ENCODE data around the gene GPR15LG.
"Not testable (repeated sequence)": the region's sequence is repeated elsewhere in the genome, so short reads cannot be mapped to it uniquely, and the experiment has no call there.

GPR15LG gene

DNA sequence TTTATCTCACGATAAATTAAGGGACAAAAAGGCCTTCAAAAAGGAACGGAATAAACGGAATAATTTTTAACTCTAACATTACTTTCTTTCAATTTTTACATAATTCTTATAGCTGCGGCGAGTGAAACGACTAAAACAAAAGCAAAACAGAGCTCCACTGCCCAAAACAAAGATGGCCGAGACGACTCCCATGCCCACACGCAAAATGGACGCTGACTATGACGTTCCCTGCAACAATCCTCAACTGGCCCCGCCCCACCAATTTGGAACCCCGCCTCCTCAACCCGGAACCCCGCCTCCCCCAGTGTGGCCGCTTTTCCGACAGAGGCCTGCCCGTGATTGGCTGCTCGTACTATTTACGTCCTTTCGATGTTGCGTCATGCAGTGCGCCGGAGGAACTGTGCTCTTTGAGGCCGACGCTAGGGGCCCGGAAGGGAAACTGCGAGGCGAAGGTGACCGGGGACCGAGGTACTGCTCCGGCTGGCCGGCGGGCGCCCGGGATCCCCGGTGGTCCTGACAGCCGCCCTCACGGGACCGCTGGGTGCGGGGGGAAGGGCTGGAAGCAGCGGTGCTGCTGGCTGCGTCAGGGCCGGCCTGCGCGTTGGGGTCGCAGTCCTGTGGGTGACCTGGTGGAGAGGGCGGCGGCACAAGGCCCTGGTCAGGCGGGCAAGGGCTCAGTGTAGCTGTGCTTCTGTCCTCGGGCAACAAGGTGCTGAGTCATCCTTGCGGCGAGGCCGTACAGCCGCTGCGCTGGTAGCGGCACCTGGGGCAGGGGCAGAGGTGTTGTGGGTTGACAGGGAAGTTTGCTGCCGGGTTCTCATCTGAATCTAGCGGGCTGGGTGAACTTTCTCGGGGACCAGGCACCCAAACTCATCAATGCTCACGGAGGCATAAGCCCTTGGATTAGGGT lies 34.2 kb upstream of the GPR15LG start, which contains the start of gene GHITM:
GHITM (plus strand) TSS at position 384 of the 910 bp plus-strand sequence. CDS start 1,992 bp downstream, outside the sequence.
- Histone ChIP-seq H3K4me3 (ENCODE audit: low read depth, low read length) (peak within 1 kb of the TSS; percentile 91), H3K27me3 (no peaks in the 10 kb centered on the region), H3K36me3 (peaks cover 23% of the 10 kb centered on the region), H3K9me3 (no peaks in the 10 kb centered on the region), H3K4me1 (peaks cover 2% of the 10 kb centered on the region; the same call in 1 of the 2 replicates)
- DNase-seq = peak; percentile 97
- TF ChIP-seq, protein P1, sequence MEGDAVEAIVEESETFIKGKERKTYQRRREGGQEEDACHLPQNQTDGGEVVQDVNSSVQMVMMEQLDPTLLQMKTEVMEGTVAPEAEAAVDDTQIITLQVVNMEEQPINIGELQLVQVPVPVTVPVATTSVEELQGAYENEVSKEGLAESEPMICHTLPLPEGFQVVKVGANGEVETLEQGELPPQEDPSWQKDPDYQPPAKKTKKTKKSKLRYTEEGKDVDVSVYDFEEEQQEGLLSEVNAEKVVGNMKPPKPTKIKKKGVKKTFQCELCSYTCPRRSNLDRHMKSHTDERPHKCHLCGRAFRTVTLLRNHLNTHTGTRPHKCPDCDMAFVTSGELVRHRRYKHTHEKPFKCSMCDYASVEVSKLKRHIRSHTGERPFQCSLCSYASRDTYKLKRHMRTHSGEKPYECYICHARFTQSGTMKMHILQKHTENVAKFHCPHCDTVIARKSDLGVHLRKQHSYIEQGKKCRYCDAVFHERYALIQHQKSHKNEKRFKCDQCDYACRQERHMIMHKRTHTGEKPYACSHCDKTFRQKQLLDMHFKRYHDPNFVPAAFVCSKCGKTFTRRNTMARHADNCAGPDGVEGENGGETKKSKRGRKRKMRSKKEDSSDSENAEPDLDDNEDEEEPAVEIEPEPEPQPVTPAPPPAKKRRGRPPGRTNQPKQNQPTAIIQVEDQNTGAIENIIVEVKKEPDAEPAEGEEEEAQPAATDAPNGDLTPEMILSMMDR (IDR thresholded peaks at IDR 0.05; ENCODE audit: low read depth, low read length) = peak; percentile 21; the same call in 1 of the 2 replicates

DNA sequence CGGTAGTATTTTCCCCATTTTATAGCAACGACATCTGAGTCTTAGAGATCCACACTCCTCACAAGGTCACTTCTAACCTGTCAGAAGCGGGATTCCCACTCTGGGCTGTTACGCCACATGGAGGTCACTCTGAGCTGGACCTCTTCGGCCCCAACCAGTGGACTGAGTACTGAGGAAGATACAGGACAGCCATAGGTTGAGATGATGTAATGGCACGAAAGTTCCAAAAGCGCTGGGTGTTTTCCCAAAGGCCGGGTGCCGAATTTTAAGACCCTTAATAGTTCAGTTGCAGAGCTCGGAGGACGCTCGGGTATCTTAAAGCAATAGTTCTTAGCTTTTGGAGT lies 33.6 kb upstream of the GPR15LG start:
- peaks cover 2% of the 10 kb centered on the region; the same call in 1 of the 2 replicates for H3K4me1 ChIP-seq
- H3K9me3 ChIP-seq = no peaks in the 10 kb centered on the region
- peaks cover 28% of the 10 kb centered on the region for H3K36me3 ChIP-seq
- H3K4me3 ChIP-seq (ENCODE audit: low read depth, low read length) = peak overlapping the region; percentile 91
- H3K27me3 ChIP-seq = no peaks in the 10 kb centered on the region
- no peak for DNase-seq
- TF ChIP-seq, protein P1 (IDR thresholded peaks at IDR 0.05; ENCODE audit: low read depth, low read length) = no peak

DNA sequence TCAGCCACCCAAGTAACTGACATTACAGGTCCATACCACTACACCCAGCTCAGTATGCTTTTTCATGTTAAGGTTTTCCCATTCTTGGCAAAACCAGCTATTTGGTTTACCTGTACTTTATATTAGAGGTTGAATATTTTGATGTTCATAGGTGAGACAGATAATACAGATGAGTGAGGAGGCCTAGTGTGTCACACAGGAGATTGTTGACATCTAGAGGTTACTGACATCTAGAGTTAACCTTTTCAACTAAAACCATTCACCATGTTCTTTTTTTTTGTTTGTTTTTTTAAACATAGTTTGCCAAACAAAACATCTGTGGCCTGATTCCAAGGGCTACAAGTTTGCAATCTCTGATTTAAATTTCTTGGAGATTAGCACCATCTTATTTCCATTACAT lies 26.3 kb upstream of the GPR15LG start:
- Histone ChIP-seq H3K4me1 (no peaks in the 10 kb centered on the region), H3K9me3 (no peaks in the 10 kb centered on the region), H3K36me3 (peaks cover 81% of the 10 kb centered on the region), H3K27me3 (no peaks in the 10 kb centered on the region), H3K4me3 (ENCODE audit: low read depth, low read length) (no peak overlapping the region)
- TF ChIP-seq, protein P1 (IDR thresholded peaks at IDR 0.05; ENCODE audit: low read depth, low read length) = no peak
- no peak for DNase-seq

DNA sequence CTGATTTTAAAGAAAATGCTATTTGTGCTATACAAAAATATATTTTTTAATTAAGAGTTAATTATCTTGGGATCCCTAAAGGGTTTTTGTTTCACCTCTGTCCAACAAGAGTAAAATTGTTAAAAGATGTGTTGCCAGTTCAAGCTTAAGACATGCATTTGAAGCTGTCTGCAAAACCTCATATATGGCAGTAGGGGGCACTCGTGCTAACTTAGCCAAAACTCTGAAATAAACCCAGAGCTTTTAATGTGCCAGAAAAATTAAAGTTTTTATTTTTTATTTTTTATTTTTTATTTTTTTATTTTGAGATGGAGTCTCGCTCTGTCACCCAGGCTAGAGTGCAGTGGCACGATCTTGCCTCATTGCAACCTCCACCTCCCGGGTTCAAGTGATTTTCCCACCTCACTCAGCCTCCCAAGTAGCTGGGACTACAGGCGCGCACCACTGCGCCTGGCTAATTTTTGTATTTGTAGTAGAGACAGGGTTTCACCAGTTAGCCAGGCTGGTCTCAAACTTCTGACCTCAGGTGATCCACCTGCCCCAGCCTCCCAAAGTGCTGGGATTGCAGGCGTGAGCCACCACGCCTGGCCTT lies 25.5 kb upstream of the GPR15LG start:
- H3K4me3 ChIP-seq (ENCODE audit: low read depth, low read length); H3K27me3 ChIP-seq; H3K4me1 ChIP-seq; DNase-seq; H3K9me3 ChIP-seq: not testable (repeated sequence)
- H3K36me3 ChIP-seq = peaks cover 79% of the 10 kb centered on the region
- TF ChIP-seq, protein P1 (IDR thresholded peaks at IDR 0.05; ENCODE audit: low read depth, low read length) = peak; percentile 69

DNA sequence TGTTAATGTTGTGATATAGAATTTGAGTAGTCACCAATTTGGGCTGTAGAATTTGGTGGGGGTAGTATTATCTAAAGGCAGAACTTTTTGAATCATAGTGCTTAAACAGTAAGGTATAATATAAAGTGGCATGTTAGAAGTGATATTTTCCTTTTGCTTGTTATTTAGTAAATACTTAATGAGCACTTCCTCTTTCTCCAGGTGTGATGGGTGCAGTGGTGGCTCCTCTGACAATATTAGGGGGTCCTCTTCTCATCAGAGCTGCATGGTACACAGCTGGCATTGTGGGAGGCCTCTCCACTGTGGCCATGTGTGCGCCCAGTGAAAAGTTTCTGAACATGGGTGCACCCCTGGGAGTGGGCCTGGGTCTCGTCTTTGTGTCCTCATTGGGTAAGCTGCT lies 23.7 kb upstream of the GPR15LG start:
- Histone ChIP-seq H3K36me3 (peaks cover 67% of the 10 kb centered on the region), H3K4me1 (no peaks in the 10 kb centered on the region), H3K4me3 (ENCODE audit: low read depth, low read length) (no peak overlapping the region), H3K9me3 (no peaks in the 10 kb centered on the region), H3K27me3 (no peaks in the 10 kb centered on the region)
- TF ChIP-seq, protein P1 (IDR thresholded peaks at IDR 0.05; ENCODE audit: low read depth, low read length) = no peak
- DNase-seq = no peak

DNA sequence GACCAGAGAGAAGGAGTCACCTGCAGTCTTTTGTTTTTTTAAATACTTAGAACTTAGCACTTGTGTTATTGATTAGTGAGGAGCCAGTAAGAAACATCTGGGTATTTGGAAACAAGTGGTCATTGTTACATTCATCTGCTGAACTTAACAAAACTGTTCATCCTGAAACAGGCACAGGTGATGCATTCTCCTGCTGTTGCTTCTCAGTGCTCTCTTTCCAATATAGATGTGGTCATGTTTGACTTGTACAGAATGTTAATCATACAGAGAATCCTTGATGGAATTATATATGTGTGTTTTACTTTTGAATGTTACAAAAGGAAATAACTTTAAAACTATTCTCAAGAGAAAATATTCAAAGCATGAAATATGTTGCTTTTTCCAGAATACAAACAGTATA lies 20.8 kb upstream of the GPR15LG start:
- H3K9me3 ChIP-seq = no peaks in the 10 kb centered on the region
- H3K27me3 ChIP-seq = no peaks in the 10 kb centered on the region
- no peak for DNase-seq
- no peaks in the 10 kb centered on the region for H3K4me1 ChIP-seq
- H3K36me3 ChIP-seq = peaks cover 48% of the 10 kb centered on the region
- TF ChIP-seq, protein P1 (IDR thresholded peaks at IDR 0.05; ENCODE audit: low read depth, low read length) = no peak
- no peak overlapping the region for H3K4me3 ChIP-seq (ENCODE audit: low read depth, low read length)
